Left lung (tissue), 10 donors: ENCODE results near the gene TOMM22. TPM values are rescaled to one million over a fixed set of nuclear protein-coding genes. Genes with fewer than 3 reads are reported as not detected.

Experiments used
- ATAC-seq: fragments of 200-7000 bp; cut with Tn5 transposase; one replicate; pipeline ENCODE4 v1.9.1; 2020; ENCODE audit warnings: moderate library complexity
- DNase-seq, 4 donors: peaks; one replicate each; pipeline ENCODE4 v3.0.0-alpha.2; 2013 to 2020
- H3K27ac ChIP-seq, 2 donors: fragments of 200-600 bp; sonication (generic) in 1 of 2; one replicate each; pipeline versions ENCODE4 v1.5.0 to v1.8.0; 2020 to 2021
- H3K27me3 ChIP-seq, 2 donors: fragments of 200-600 bp; sonication (generic) in 1 of 2; one replicate each; pipeline versions ENCODE4 v1.5.0 to v1.8.0; 2020 to 2021
- H3K36me3 ChIP-seq, 2 donors: fragments of 200-600 bp; sonication (generic) in 1 of 2; one replicate each; pipeline versions ENCODE4 v1.5.0 to v1.8.0; 2020 to 2021
- H3K4me1 ChIP-seq, 2 donors: fragments of 200-600 bp; one replicate each; pipeline ENCODE4 v1.8.0; 2021
- H3K4me3 ChIP-seq, 2 donors: fragments of 200-600 bp; sonication (generic) in 1 of 2; one replicate each; pipeline versions ENCODE4 v1.5.0 to v1.8.0; 2020 to 2021; ENCODE audit warnings: mild to moderate bottlenecking in 1 of 2
- H3K9me3 ChIP-seq, 2 donors: fragments of 200-600 bp; sonication (generic) in 1 of 2; one replicate each; pipeline versions ENCODE4 v1.5.0 to v1.8.0; 2020 to 2021
- CTCF ChIP-seq, 2 donors: fragments of 200-600 bp; sonication (generic) in 1 of 2; IDR thresholded peaks; one replicate each; pipeline versions ENCODE4 v1.5.0 to v1.8.0; 2021; ENCODE audit warnings: antibody characterized with exemption in 2 of 2
- intact Hi-C, 2 donors: fragments of 100-400 bp; cut with DNase I; formaldehyde crosslinking; loops; one replicate each; pipeline versions ENCODE4 v1.11.2 to v1.14.2; 2022
- polyA plus RNA-seq, 6 donors: library from polyadenylated mRNA; unstranded; fragments of 120-200 nt; gene quantifications; one replicate each; pipeline ENCODE4 v1.2.1, GENCODE V29; 2013; ENCODE audit not compliant: insufficient read length in 6 of 6
- total RNA-seq, 2 donors: library from RNA; stranded (reverse); fragmentation: NEBNext Ultra II Directional; extraction: Animal tissue kit (Norgen Biotek cat#: 25700); gene quantifications; one replicate each; pipeline ENCODE4 v1.2.1, GENCODE V29; 2021
- donor health status: DM: no; HTN: yes; CAD: no.
- donor health status: DM: no; HTN: no; CAD: no.

Gene TOMM22
- total and polyA plus RNA-seq, 8 donors = 54.3 to 91.3 (median 79.6) TPM

GRCh38 chr22:38699143-38699542, 17.4 kb downstream of the TOMM22 start:
- Histone ChIP-seq H3K27me3 (no peaks in the 10 kb centered on the region), H3K9me3 (no peaks in the 10 kb centered on the region), H3K27ac (peak overlapping the region; percentile 96 to 98), H3K4me3 (peak overlapping the region; percentile 73 to 77), H3K4me1 (peaks cover 32 to 71% of the 10 kb centered on the region in 2 donors), H3K36me3 (peaks cover 0 to 13% of the 10 kb centered on the region in 2 donors)
- DNase-seq (no peak), ATAC-seq (no peak)
- intact Hi-C loops = no loop called here
- no peak for TF ChIP-seq CTCF (IDR thresholded peaks at IDR 0.05)

GRCh38 chr22:38699784-38700183, 18.0 kb downstream of the TOMM22 start:
- intact Hi-C loops = no loop called here

DNA sequence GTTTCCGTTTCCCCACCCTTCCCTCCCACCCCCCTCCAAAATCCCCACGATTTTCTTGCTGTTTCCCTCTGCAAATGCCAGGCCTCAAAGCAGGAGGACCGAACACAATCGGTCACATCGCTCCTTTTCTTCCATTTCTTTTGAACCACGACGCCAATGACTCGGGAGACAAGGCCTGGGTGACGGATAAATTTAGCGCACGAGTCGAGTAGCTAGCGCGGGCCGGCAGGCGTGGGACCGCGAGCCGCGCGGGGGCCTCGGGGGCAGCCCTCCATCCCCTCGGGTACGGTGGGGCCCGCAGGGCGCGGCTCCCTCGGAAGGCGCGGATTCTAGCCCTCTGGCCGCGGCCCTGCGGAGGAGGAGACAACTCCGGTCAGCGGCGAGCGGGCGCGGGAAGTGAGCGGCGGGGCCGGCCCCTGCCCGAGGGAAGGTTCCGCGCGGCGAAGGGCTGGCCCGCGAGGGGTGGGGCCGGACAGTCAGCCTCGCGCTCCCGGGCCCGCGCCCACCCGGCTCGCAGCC, 18.6 kb downstream of the TOMM22 start:
- intact Hi-C loops = no loop called here
- TF ChIP-seq CTCF (IDR thresholded peaks at IDR 0.05) = no peak
- H3K27ac ChIP-seq = peak overlapping the region; percentile 96 to 98
- ATAC-seq = peak; percentile 37
- H3K4me1 ChIP-seq = peaks cover 29 to 68% of the 10 kb centered on the region in 2 donors
- no peaks in the 10 kb centered on the region for H3K27me3 ChIP-seq
- peaks cover 0 to 6% of the 10 kb centered on the region in 2 donors for H3K36me3 ChIP-seq
- H3K4me3 ChIP-seq = peak overlapping the region; percentile 73 to 77
- DNase-seq = peak in 2 of 4 donors; percentile 78 to 95
- no peaks in the 10 kb centered on the region for H3K9me3 ChIP-seq

More at GRCh38 chr22:38699784-38700183, 18.0 kb downstream of the TOMM22 start:
- Histone ChIP-seq H3K27me3 (no peaks in the 10 kb centered on the region), H3K36me3 (peaks cover 0 to 6% of the 10 kb centered on the region in 2 donors), H3K9me3 (no peaks in the 10 kb centered on the region), H3K4me3 (peak overlapping the region; percentile 73 to 77), H3K27ac (peak overlapping the region; percentile 96 to 98), H3K4me1 (peaks cover 32 to 70% of the 10 kb centered on the region in 2 donors)
- ATAC-seq (no peak), DNase-seq (no peak)
- no peak for TF ChIP-seq CTCF (IDR thresholded peaks at IDR 0.05)

DNA sequence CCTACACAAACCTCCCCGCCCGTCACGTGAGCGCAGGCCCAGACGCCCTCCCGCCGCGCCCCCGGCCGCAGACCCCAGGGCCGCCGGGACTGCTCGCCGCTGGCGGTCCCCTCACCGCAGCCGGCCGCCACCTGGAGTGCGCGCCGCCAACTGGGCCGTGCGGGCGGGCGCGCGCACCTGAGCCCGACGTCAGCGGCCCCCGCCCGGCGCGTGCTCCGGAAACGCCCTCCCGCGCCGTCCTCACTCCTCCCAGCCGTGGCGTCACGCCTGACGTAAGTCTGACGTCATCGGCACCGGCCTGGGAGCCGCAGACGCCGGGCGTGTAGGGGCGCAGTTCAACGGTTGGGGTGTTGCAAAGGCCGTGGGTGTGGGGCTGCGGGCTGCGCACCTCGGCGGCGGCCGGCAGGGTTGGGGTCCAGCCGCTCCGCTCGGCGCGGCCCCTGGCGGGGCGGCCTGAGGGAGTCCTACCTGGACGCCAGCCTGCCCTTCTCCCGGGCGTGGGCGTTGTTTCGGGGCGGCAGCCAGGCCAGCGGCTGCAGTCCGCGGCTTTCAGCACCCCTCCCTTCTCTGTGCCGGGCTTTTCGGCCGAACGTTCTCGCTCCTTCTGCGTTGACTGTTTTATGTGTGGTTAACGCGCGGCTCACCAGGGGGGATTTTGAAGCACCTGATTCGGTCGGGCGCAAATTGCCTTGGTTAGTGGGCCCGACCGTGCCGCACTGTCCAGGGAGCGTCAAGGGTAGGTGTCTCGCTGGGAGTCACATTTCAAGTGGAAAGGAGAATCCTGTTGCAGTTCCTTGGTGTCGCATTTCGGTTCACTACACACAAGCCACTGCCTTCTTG, 19.3 kb downstream of the TOMM22 start, which contains the start of gene JOSD1:
Gene JOSD1 (minus strand): TSS at position 155 of the 840 bp plus-strand sequence. CDS start 956 bp downstream, outside the sequence.
- H3K4me3 ChIP-seq = peak within 1 kb of the TSS; percentile 73 to 77
- peak; percentile 58 for ATAC-seq

More for the DNA sequence above, 19.3 kb downstream of the TOMM22 start, which contains the start of gene JOSD1:
- intact Hi-C loops = no loop called here
- H3K36me3 ChIP-seq = peaks cover 0 to 6% of the 10 kb centered on the region in 2 donors
- no peaks in the 10 kb centered on the region for H3K9me3 ChIP-seq
- DNase-seq = peak; percentile 95 to 99 (median 96)
- H3K27me3 ChIP-seq = no peaks in the 10 kb centered on the region
- H3K4me1 ChIP-seq = peaks cover 25 to 62% of the 10 kb centered on the region in 2 donors
- peak within 1 kb of the TSS; percentile 96 to 98 for H3K27ac ChIP-seq
- TF ChIP-seq CTCF (IDR thresholded peaks at IDR 0.05) = no peak
